Erythroblast (primary cell): ENCODE results near the gene NT5C1B.

Experiments used
- GATA1 ChIP-seq: IDR thresholded peaks from 2 replicates; pipeline ENCODE4 v1.6.1; 2011; ENCODE audit warnings: low read depth, mild to moderate bottlenecking, control low read depth, low read length, moderate library complexity
- POLR2A ChIP-seq: IDR thresholded peaks from 2 replicates; pipeline ENCODE4 v1.6.1; 2011; ENCODE audit warnings: mild to moderate bottlenecking, low read length

GRCh38 chr2:18525236-18525635 is 64.1 kb downstream of the NT5C1B start:
- TF ChIP-seq POLR2A (no peak), GATA1 (no peak)
